Kidney capillary endothelial cell (primary cell): ENCODE measurements around the gene EPHB4.
"Not testable (repeated sequence)": the region's sequence is repeated elsewhere in the genome, so short reads cannot be mapped to it uniquely, and the experiment has no call there.

Experiments
- DNase-seq: peaks from one replicate; pipeline ENCODE4 v3.0.0-alpha.2; 2018; ENCODE audit warnings: low spot score

EPHB4 gene

GRCh38 chr7:100819586-100819985 lies 7.7 kb downstream of the EPHB4 start:
- DNase-seq: no peak

GRCh38 chr7:100818825-100819224 lies 8.5 kb downstream of the EPHB4 start:
- no peak for DNase-seq

DNA sequence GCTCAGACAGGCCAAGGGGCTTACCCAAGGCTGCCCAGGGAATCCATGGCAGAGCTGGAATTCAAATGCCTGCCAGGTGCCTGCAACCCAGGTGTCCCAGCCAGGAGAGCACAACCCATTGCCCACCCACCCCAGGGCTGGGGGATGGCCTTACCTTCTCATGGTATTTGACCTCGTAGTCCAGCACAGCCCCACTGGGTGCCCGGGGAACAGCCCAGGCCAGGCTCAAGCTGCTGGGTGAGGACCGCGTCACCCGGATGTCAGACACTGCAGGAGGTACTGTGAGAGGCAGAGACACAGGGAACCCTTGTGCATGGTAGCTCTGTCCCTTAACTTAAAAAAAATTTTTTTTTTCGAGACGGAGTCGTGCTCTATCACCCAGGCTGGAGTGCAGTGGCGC lies 9.0 kb downstream of the EPHB4 start:
- DNase-seq: no peak

GRCh38 chr7:100817097-100817496 lies 10.2 kb downstream of the EPHB4 start:
- no peak for DNase-seq

GRCh38 chr7:100816515-100816914 lies 10.8 kb downstream of the EPHB4 start:
- DNase-seq: not testable (repeated sequence)

DNA sequence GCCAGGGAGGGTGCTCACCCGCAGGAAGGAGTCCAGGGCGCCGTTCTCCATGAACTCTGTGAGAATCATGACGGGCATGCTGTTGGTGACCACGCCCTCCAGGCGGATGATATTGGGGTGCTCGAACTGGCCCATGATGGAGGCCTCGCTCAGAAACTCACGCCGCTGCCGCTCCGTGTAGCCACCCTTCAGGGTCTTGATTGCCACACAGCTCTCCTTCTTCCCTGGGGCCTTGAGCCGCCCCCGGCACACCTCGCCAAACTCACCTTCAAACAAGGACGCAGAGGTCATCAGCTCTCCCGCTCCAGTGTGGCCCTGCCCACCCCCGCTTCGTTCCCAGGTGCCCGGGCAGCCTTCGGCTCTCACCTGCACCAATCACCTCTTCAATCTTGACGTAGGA lies 14.6 kb downstream of the EPHB4 start:
- no peak for DNase-seq

DNA sequence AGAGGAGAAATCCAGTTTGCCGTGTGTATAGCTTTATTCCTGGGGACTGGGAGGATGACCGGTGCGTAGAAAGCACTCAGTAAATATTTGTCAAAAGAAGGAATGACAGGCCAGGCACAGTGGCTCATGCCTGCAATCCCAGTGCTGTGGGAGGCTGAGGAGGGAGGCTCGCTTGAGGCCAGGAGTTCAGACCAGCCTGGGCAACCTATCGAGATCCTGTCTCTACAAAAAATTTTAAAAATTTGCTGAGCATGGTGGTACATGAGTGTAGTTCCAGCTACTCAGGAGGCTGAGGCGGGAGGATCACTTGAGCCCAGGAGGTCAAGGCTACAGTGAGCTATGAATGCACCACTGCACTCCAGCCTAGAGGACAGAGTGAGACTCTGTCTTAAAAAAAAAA lies 15.8 kb downstream of the EPHB4 start:
- no peak for DNase-seq

GRCh38 chr7:100808354-100808875 lies 18.9 kb downstream of the EPHB4 start:
- no peak for DNase-seq

GRCh38 chr7:100806883-100807282 lies 20.4 kb downstream of the EPHB4 start:
- DNase-seq: not testable (repeated sequence)

GRCh38 chr7:100806276-100806675 lies 21.0 kb downstream of the EPHB4 start:
- no peak for DNase-seq

GRCh38 chr7:100804681-100805431 lies 22.5 kb downstream of the EPHB4 start:
- DNase-seq: no peak

GRCh38 chr7:100803398-100804161 lies 23.7 kb downstream of the EPHB4 start:
- DNase-seq: no peak

- no peak for DNase-seq
These were observed 24.4 kb downstream of the EPHB4 start for GRCh38 chr7:100802951-100803350.

GRCh38 chr7:100801833-100802568 lies 25.3 kb downstream of the EPHB4 start:
- DNase-seq: no peak

GRCh38 chr7:100799037-100799896 lies 28.1 kb downstream of the EPHB4 start:
- peak; percentile 48 for DNase-seq

DNA sequence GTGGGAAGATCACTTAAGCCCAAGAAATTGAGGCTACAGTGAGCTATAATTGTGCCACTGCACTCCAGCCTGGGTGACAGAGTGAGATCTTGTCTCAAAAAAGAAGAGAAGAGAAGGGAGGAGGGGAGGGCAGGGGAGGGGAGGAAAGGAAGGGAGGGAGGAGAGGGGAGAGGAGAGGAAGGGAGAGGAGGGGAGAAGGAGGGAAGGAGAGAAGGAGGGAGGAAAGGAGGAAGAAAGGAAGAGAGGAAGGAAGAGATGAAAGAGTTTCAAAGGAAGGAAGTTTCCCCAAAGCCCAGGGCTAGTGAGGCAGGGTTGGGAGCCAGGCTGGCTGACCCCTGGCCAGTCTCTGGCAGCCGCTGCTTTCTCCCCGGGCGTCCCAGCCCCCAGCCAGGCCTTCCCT lies 32.6 kb downstream of the EPHB4 start:
- DNase-seq: no peak

- DNase-seq: no peak
These were observed 33.3 kb downstream of the EPHB4 start for GRCh38 chr7:100793806-100794660.

DNA sequence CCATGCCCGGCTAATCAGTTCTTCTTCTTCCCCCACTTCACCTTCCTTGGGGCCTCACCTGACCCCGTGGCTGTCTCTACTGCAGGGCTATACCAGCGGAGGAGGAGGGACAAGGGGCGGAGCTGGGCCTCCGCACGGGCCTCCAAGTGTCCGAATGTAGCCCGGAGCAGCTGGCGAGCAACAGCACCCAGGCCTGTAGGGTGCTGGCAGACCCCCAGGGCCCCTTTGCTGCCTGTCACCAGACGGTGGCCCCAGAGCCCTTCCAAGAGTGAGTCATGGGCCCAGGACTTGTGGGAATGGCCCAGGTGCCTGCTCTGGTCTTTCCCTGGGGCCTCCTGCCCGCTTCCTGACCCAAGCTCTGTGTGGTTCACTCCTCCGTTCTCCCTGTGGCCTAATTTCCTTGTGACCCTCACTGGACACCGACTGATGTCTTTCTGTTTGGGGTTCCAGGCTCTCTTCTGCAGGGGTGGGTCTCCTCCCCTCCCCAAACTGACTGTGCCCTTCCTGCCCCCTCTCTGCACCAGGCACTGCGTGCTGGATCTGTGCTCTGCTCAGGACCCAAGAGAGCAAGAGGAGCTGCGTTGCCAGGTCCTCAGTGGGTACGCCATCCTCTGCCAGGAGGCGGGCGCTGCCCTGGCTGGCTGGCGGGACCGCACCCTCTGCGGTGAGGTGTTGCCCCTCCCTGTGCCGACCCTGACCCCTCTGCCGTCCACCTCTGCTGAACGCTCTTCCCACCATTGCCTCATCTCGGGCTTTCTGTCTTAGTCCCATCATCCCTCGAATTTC lies 35.2 kb downstream of the EPHB4 start:
- no peak for DNase-seq

DNA sequence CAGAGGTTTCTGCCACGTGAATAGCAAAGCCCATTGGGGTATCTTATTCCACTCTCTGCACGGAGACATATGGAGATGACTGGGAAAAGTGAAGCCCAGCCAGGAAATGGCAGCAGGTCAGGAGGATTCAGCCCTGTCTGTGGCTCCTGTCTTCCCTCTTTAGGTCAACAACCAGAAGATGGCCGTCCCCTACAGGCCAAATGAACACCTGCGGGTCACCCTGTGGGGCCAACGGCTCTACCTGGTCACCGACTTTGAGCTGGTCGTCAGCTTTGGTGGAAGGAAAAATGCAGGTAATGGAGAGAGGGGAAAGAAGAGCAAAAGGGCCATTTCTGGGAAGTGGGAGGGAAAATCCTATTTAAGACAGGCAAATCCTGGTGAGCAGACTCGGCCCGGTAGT lies 38.3 kb downstream of the EPHB4 start:
- DNase-seq: no peak

DNA sequence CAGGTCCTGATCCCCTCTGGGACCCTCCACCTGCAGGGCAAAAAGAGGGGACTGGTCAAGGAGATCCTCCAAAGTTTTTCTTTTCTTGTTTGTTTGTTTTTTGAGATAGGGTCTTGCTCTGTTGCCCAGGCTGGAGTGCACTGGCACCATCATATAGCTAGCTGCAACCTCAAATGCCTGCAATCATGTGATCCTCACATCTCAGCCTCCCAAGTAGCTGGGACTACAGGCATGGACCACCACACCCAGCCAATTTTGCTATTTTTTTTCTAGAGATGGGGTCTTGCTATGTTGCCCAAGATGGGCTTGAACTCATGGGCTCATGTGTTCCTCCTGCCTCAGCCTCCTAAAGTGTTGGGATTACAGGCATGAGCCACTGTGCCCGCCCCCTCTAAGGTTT lies 41.0 kb downstream of the EPHB4 start:
- no peak for DNase-seq
